HT1080 (cell line): ENCODE results near the gene PDIA2. TPM values are rescaled to one million over a fixed set of nuclear protein-coding genes. Genes with fewer than 3 reads are reported as not detected.
A peak's percentile ranks its signal among the peaks of the same experiment; 100 is the strongest.
"Not testable (repeated sequence)": the region's sequence is repeated elsewhere in the genome, so short reads cannot be mapped to it uniquely, and the experiment has no call there.

ENCODE experiments used
- DNase-seq: peaks from one replicate; pipeline ENCODE4 v3.0.0-alpha.2; 2015; ENCODE audit warnings: low read depth
- total RNA-seq: library from RNA; depleted of rRNA; stranded (reverse); fragments of >200 nt; shearing (Covaris generic); gene quantifications from 2 replicates; pipeline ENCODE4 v1.2.3, GENCODE V29; 2014

PDIA2 gene
- total RNA-seq, 1 experiment from 2014 or later, result 1.2 TPM

DNA sequence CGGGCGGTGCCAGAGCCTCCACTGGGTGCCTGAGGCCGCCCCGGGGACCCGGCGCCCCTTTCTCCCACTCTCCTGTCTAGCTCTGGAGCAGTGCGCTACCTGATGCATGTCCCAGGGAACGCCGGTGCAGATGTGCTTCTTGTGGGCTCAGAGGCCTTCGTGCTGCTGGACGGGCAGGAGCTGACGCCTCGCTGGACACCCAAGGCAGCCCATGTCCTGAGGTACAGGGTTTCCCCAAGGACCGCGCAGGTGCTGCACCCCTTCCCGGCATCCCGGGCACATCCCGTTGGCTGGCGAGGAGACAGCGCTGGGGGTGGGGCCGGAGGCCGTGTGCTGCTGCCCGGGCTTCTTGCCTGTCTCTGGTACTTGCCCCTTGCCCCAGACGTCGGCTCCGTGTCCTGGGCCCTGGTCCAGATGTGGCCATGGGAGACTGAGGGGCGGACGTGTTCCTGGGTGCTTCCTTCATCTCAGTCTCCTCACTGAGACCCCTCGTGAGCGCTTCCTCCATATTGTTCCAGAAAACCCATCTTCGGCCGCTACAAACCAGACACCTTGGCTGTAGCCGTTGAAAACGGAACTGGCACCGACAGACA lies 19.7 kb upstream of the PDIA2 start:
- DNase-seq, result no peak

DNA sequence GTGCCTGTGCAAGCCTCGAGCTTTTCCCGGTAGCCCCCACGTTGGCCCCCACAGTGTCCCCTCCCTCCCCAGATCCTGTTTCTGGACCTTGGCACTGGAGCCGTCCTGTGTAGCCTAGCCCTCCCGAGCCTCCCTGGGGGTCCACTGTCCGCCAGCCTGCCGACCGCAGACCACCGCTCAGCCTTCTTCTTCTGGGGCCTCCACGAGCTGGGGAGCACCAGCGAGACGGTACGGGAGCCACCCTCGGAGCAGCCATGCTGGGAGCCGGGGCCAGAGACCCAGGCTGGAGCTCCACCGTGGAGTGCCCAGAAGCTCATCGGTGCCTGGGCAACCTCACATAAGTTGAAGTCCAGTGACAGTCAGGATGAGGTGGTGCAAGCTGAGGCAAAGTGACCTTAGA lies 19.0 kb upstream of the PDIA2 start:
- DNase-seq, result no peak

GRCh38 chr16:264440-264951 lies 18.5 kb upstream of the PDIA2 start:
- DNase-seq, result no peak

GRCh38 chr16:265002-265529 lies 17.9 kb upstream of the PDIA2 start:
- no peak for DNase-seq

GRCh38 chr16:265711-266110 lies 17.3 kb upstream of the PDIA2 start:
- DNase-seq, result no peak

- DNase-seq, result no peak
These were observed 16.5 kb upstream of the PDIA2 start for GRCh38 chr16:266258-267164.

DNA sequence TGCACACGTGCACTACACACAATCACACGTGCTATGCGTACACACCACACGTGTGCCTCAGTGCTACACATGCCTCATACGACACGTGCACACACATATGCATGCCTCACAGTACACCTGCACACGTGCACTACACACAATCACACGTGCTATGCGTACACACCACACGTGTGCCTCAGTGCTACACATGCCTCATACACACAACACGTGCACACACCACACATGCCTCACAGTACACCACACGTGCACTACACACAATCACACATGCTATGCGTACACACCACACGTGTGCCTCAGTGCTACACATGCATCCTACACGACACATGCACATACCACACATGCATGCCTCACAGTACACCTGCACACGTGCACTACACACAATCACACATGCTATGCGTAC lies 15.4 kb upstream of the PDIA2 start:
- DNase-seq, result not testable (repeated sequence)

- DNase-seq, result no peak
These were observed 14.6 kb upstream of the PDIA2 start for GRCh38 chr16:268141-269053.

DNA sequence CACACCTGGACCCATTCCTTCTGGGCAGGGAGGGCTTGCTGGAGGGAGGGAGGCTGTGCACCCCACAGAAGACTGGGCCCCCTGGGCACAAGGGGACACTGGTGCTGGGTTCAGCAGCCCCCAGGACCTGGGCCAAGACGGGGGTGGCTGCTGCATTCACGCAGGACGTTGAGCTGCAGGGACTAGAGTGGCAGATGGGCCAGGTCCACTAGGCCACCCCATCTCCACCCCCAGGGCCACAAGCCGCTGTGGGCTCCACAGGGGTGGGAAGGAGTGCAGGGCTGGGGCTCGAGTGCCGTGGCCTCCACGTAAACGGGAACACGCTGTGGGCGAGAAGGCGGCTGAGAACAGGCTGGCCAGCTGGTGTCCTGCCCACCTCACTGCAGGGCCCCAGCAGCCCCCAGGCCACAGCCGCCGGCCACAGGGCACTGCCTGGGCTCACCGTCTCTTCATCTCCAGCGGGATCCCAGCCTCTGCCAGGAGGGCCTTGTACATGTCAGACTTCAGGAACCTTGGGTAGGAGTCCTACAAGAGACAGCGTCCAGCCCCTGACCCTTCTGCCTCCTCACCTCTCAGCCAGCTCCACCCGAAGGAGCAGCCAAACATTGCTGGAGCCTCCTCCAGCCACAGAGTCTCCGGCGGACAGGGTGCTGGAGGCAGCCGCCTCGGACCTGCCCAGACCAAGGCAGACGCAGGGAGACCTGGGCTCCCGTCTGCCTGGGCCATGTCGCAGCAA lies 13.7 kb upstream of the PDIA2 start:
- no peak for DNase-seq

GRCh38 chr16:270381-271255 lies 12.3 kb upstream of the PDIA2 start:
- DNase-seq, result no peak

DNA sequence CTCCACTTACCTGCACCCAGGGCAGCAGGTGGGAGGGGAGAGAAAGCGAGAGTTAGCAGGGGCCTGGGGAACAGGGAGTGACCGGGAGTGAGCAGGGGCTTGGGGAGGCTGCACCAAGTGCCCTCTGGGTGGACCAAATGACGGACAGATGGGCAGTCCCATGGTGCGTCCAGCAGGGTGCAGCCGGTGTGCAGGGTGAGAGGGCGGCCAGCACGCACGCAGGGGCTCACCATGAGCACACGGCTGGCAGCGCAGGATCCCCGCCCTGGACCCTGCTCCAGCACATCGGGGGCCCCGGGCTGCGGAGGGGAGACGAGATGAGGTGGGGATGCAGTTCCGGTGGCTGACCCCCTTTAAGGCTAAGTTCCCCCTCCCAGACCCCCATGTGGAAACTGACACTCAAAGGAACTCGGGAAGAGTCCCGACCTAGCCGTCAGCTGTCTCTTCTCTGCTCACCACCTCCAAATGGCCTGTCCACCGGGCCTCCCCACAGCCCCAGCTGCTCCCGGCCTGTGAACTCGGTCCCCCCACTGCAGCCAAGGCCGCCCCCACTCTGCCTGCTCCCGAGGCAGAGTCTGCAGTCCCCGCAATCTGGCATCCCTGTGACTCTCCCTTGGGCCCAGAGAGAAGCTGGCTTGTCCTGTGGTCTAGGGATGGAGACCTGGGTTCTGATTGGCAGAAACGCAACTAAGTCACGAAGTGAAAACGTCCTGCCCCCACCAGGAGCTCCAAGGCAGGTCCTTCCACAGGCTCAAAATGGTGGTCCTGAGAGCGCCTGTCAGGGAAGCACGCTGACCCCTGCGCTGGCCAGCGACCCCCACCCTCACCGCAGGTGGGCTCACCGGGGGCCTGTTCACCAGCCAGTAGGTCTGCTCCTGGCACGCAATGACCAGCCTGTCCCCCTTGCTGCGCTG lies 10.1 kb upstream of the PDIA2 start:
- no peak for DNase-seq

- no peak for DNase-seq
These were observed 9.2 kb upstream of the PDIA2 start for GRCh38 chr16:273547-274421.

DNA sequence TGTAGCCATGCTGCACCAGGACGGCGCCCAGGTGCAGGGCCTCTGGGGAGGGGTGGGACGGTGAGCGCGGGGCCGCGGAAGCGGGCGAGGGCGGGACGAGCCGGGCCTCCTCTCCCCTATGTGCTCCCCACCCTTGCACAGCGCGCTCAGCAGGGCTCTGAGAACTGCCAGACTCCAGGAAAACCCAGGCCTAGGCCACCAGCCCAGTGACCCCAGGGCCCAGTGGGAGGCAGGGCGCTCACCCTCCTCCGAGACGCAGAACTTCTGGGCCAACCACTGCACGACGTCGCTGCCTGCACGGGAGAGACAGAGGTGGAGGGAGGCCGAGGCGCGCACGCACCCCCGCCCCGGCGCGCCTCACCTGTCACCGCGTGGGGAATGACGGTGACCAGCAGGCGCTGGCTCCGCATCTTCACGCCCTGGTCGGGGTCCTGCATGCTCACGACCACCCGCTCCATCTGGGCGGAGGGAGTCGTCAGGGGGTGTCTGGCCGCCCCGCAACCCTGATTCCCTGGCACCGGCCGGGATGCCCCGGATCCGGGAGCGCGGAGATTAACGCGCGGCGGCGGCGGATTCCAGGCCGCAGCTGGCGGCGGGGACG lies 7.8 kb upstream of the PDIA2 start:
- DNase-seq, result no peak

DNA sequence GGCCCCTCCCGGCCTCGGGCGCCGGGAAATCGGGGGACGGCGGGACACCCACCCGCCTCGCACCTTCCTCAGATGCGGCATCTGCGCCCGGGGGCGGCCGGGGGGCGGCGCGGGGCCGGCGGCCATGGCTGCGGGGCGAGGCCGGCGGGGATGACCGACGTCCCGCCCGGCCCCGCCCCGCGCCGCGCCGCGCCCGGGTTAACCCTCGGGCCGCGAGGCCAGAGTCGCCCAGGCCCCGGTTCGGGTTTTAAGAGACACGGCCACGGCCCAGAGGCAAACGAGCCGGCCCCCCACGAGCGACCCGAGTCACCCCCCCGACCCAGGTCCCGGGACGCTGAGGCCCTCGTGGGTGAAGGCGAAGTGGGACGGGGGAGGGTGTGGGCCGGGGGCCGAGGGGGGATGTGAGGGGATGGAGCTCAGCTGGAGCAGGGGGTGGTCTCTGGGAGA lies 7.2 kb upstream of the PDIA2 start, which contains the start of gene RGS11:
Gene RGS11 (minus strand): TSS at position 159 of the 447 bp plus-strand sequence. CDS start 33 bp downstream, at position 126.
- no peak for DNase-seq

DNA sequence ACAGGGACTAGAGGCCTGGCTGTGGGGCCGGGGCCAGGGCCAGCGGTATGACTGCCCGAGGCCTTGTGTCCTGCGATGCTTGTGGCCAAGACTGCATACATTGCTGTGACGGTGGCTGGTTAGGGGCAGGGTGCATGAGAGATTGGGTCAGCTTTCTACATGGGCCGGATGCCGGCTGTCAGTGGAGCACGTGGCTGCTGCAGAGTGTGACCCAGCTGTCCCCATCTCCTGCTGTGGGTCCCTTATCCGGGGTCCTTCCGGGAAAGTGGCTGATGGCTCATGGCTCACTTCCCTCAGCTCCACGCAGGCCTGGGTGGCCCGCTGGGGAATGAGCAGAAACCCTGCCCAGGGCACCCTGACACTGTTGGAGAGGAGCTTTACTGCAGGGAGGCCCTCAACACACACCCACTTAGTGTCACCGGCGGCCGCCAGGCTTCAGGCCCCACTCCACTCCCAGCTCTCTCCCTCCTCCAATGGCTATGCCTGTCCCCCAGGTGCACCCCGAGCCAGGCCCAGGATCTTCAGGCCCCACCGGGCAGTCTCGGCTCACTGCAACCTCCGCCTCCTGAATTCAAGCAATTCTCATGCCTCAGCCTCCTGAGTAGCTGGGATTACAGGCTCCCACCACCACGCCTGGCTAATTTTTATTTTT lies 6.4 kb upstream of the PDIA2 start:
- no peak for DNase-seq

DNA sequence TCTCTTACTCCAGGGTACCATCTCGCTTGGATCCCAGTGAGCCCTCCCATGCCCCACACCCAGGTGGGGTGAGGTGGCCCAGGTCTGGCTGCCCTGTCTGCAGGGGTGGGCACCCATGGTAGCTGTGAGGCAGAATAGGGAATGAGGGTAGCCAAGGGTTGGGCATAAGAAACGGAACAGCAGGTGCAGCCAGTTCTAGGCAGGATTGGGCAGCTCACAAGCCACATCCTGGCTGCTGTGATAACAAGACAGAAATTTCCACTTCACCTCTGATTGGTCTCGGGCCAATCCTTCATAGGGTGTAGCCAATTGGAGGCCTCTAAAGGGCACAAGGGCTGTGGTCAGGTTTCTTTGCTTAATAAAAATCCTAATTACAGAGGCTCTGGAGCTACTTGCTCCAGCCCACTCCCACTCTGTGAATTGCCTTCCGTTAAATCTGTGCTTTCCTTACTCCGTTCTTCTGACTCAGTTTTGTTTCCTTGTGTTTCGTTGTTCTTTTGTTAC lies 4.0 kb upstream of the PDIA2 start:
- peak; percentile 55 for DNase-seq
